Endothelial cell of umbilical vein (primary cell): Measurements from ENCODE around the gene EXOC1.

Experiments
- EZH2 ChIP-seq: IDR thresholded peaks from 2 replicates; pipeline ENCODE4 v1.6.1; 2012; ENCODE audit warnings: borderline replicate concordance, low read depth, mild to moderate bottlenecking, moderate library complexity, low read length, inconsistent platforms; ENCODE audit not compliant: severe bottlenecking
- FOS ChIP-seq: IDR thresholded peaks from 2 replicates; pipeline ENCODE4 v1.6.1; 2011; ENCODE audit warnings: mild to moderate bottlenecking, low read length, moderate library complexity, borderline replicate concordance; ENCODE audit not compliant: insufficient read depth
- GATA2 ChIP-seq: IDR thresholded peaks from 2 replicates; pipeline ENCODE4 v1.7.0; 2011; ENCODE audit warnings: low read depth, mild to moderate bottlenecking, moderate library complexity, mixed read lengths, low read length; ENCODE audit not compliant: insufficient read length, insufficient read depth
- MAX ChIP-seq: IDR thresholded peaks from 2 replicates; pipeline ENCODE4 v1.6.1; 2011; ENCODE audit not compliant: insufficient read depth, insufficient read length
- MYC ChIP-seq: IDR thresholded peaks from one replicate; pipeline ENCODE4 v1.6.1; 2011; ENCODE audit warnings: mild to moderate bottlenecking, low read depth, low read length
- POLR2A ChIP-seq: IDR thresholded peaks from 2 replicates; pipeline ENCODE4 v1.6.1; 2012; ENCODE audit warnings: low read depth, mild to moderate bottlenecking, control low read depth, low read length
- POLR2AphosphoS5 ChIP-seq: IDR thresholded peaks from 2 replicates; pipeline ENCODE4 v1.6.1; 2012; ENCODE audit warnings: low read depth, mild to moderate bottlenecking, control low read depth, low read length, moderate library complexity; ENCODE audit not compliant: insufficient read depth
- TF ChIP-seq, protein P1 (sequence below), 2 donors: IDR thresholded peaks; 1 replicate in 1 of 2; 2 replicates in 1 of 2; pipeline ENCODE4 v1.5.1; 2011; ENCODE audit warnings: low read length in 2 of 2, mild to moderate bottlenecking in 2 of 2, moderate library complexity in 2 of 2, control low read depth in 1 of 2, inconsistent platforms in 1 of 2, low read depth in 1 of 2; ENCODE audit not compliant: insufficient read depth in 1 of 2; ENCODE audit errors: extremely low read depth in 1 of 2

- TF ChIP-seq, protein P1, sequence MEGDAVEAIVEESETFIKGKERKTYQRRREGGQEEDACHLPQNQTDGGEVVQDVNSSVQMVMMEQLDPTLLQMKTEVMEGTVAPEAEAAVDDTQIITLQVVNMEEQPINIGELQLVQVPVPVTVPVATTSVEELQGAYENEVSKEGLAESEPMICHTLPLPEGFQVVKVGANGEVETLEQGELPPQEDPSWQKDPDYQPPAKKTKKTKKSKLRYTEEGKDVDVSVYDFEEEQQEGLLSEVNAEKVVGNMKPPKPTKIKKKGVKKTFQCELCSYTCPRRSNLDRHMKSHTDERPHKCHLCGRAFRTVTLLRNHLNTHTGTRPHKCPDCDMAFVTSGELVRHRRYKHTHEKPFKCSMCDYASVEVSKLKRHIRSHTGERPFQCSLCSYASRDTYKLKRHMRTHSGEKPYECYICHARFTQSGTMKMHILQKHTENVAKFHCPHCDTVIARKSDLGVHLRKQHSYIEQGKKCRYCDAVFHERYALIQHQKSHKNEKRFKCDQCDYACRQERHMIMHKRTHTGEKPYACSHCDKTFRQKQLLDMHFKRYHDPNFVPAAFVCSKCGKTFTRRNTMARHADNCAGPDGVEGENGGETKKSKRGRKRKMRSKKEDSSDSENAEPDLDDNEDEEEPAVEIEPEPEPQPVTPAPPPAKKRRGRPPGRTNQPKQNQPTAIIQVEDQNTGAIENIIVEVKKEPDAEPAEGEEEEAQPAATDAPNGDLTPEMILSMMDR (IDR thresholded peaks at IDR 0.05; ENCODE audit: extremely low read depth in 1 of 2, insufficient read depth in 1 of 2, low read depth in 1 of 2, low read length in 2 of 2) = no peak
- TF ChIP-seq EZH2 = no peak
- TF ChIP-seq POLR2AphosphoS5 = no peak
- TF ChIP-seq POLR2A = no peak
- TF ChIP-seq GATA2 = no peak
- TF ChIP-seq MAX = no peak
- no peak for TF ChIP-seq FOS
- TF ChIP-seq MYC = no peak
Measured at GRCh38 chr4:55951191-55951922, 97.9 kb downstream of the EXOC1 start.
